WERI-Rb-1 (cell line): ENCODE results near the gene RUSF1.

ENCODE experiments used
- DNase-seq: peaks from one replicate; pipeline ENCODE4 v3.0.0-alpha.2; 2020
- H3K27ac ChIP-seq: fragments of 250-450 bp; sonication (Bioruptor Pico); 2 replicates; pipeline ENCODE4 v1.5.1; 2020; ENCODE audit warnings: mild to moderate bottlenecking, moderate library complexity
- H3K27me3 ChIP-seq: fragments of 250-450 bp; sonication (Bioruptor Pico); 2 replicates; pipeline ENCODE4 v1.5.1; 2021; ENCODE audit warnings: mild to moderate bottlenecking, low read depth, moderate library complexity; ENCODE audit not compliant: insufficient read depth, severe bottlenecking
- H3K36me3 ChIP-seq: fragments of 250-450 bp; sonication (Bioruptor Pico); 2 replicates; pipeline ENCODE4 v1.5.1; 2020; ENCODE audit warnings: mild to moderate bottlenecking, moderate library complexity
- H3K4me3 ChIP-seq: 2 replicates; pipeline ENCODE4 v1.5.1; 2011; ENCODE audit warnings: low read depth, mild to moderate bottlenecking, control low read depth, low read length
- H3K9me3 ChIP-seq: fragments of 250-450 bp; sonication (Bioruptor Pico); 2 replicates; pipeline ENCODE4 v1.5.1; 2021; ENCODE audit warnings: mild to moderate bottlenecking, moderate library complexity; ENCODE audit not compliant: severe bottlenecking
- TF ChIP-seq, protein P1 (sequence below): IDR thresholded peaks from 2 replicates; pipeline ENCODE4 v1.5.1; 2011; ENCODE audit warnings: low read depth, mild to moderate bottlenecking, control low read depth, inconsistent platforms, low read length

RUSF1 gene

DNA sequence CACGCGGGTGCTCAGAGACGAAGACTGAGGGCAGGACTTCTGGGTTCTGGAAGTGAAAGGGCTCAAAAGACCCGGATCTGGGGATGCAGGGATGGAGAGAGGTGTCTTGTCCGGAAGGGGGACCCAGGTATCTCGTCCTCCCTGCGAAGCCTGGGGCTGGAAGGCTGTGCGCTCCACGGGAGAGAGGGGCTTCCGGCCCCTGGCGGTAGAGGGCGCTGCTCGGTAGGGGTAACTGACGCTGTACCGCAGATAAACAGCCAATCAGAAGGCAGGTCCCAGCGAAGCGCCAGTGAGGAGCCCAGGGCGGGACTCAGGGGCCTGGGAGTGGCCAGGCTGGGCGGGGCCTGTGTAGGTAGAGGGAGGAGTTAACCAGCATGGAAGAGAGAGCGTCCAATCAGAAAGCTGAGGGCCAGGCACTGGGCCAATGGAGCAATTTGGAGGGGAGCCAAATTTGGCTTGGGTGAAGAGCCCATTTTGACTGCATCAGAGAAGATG is 35.4 kb downstream of the RUSF1 start:
- H3K27ac ChIP-seq = no peak overlapping the region; the same call in 1 of the 2 replicates
- H3K36me3 ChIP-seq = peaks cover 3% of the 10 kb centered on the region; the same call in 1 of the 2 replicates
- H3K27me3 ChIP-seq = no peaks in the 10 kb centered on the region
- DNase-seq = peak; percentile 58
- H3K9me3 ChIP-seq = no peaks in the 10 kb centered on the region
- H3K4me3 ChIP-seq = peak overlapping the region; percentile 66
- TF ChIP-seq, protein P1, sequence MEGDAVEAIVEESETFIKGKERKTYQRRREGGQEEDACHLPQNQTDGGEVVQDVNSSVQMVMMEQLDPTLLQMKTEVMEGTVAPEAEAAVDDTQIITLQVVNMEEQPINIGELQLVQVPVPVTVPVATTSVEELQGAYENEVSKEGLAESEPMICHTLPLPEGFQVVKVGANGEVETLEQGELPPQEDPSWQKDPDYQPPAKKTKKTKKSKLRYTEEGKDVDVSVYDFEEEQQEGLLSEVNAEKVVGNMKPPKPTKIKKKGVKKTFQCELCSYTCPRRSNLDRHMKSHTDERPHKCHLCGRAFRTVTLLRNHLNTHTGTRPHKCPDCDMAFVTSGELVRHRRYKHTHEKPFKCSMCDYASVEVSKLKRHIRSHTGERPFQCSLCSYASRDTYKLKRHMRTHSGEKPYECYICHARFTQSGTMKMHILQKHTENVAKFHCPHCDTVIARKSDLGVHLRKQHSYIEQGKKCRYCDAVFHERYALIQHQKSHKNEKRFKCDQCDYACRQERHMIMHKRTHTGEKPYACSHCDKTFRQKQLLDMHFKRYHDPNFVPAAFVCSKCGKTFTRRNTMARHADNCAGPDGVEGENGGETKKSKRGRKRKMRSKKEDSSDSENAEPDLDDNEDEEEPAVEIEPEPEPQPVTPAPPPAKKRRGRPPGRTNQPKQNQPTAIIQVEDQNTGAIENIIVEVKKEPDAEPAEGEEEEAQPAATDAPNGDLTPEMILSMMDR = 0 out of 2 replicates have a peak, but pooled peaks have one; percentile 10

DNA sequence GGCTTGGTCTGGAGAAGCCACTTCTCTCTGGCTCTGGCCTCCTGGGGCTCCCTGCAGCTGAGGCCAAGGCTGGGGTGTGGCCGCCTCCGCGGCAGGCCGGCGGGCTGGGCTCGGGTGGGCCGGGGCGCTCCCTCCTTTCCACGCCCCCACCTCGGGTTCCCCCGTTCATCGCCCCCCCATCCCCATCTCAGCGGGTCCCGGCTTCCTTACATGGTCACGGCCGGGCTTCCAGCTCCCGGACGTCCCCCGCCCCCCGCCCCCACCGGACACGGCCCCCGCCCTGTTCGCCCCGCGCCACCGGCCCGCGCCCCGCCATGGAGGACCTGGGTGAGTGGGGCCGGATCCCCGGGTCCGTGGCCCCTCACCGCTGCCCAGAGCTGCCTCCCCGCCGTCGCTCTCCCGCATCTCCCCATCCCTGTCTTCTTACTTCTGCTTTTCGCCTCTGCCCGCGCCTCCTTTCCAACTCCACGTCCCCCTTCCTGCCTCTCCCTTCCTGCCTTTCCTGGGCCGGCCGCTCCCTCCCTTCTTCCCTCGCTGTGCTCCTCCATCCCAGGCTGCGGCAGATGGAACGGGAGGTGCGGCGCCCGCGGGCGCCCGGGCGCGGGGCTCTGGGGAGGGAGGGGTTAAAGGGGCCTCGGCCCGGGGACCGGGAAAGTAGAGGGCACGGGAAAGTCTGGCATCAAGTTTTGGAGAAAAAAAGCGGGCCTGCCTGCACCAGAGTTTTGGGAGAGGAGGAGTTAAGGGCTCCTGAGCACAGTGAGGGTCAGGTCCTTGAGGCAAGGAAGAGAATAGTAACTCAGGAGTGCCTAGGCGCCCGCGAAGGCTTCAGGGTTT is 36.1 kb downstream of the RUSF1 start, which contains the start of gene TGFB1I1:
TGFB1I1 (plus strand) TSS at position 278 of the 834 bp plus-strand sequence; CDS start at position 315, 37 bp downstream.
- H3K4me3 ChIP-seq = peak within 1 kb of the TSS; percentile 66
- peak; percentile 54 for DNase-seq
- H3K27me3 ChIP-seq = no peaks in the 10 kb centered on the region
- peaks cover 3% of the 10 kb centered on the region for H3K36me3 ChIP-seq
- TF ChIP-seq, protein P1 = no peak
- peak within 1 kb of the TSS; percentile 56 for H3K27ac ChIP-seq
- H3K9me3 ChIP-seq = no peaks in the 10 kb centered on the region

DNA sequence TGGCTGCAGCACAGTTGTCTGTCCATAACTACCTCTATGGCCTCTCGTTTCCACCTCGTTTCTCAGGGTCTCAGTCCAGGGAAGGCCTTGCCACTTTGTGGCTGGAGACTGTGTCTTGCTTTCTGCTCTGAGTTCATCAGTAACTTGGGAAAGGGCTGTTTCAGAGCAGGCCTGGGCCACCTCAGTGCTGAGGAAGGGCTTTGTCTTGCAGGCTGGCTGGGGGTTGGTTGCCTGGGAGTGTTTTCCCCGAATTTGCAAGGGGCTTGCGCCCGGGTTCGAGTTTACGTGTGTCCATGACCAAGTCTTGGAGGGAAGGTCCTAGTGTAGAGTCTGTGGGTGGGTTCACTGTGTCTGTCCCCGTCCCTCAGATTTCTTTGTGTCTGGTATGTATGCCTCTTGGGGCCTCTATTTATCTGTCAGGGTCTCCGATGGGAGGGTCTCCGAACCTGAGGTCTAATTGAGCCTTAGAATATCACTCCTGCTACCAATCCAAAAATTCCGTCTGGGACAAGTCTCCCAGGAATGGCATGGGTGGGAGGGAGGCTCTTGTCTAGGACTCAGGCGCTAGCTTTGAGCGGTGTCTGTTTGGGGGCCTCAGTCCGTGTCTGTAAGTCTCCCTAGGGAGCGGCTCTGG is 36.8 kb downstream of the RUSF1 start:
- Histone ChIP-seq H3K27ac (no peak overlapping the region; the same call in 1 of the 2 replicates), H3K4me3 (peak overlapping the region; percentile 66), H3K9me3 (no peaks in the 10 kb centered on the region), H3K36me3 (peaks cover 3% of the 10 kb centered on the region), H3K27me3 (no peaks in the 10 kb centered on the region)
- TF ChIP-seq, protein P1 = no peak
- DNase-seq = no peak

DNA sequence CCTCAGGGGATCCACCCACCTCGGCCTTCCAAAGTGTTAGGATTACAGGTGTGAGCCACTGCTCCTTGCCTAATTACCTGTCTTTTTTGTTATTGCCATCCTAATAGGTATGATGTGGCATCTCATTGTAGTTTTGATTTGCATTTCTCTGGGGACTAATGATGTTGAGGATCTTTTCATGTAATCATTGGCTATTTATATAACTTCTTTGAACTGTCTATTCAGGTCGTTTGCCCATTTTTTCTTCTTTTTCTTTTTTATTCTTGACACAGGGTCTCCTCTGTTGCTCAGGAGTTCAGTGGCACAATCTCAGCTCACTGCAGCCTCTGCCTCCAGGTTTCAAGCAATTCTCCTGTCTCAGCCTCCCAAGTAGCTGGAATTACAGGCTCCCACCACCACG is 37.6 kb downstream of the RUSF1 start:
- Histone ChIP-seq H3K27ac (no peak overlapping the region), H3K36me3 (peaks cover 5% of the 10 kb centered on the region), H3K27me3 (no peaks in the 10 kb centered on the region), H3K4me3 (no peak overlapping the region), H3K9me3 (no peaks in the 10 kb centered on the region)
- TF ChIP-seq, protein P1 = no peak
- no peak for DNase-seq

DNA sequence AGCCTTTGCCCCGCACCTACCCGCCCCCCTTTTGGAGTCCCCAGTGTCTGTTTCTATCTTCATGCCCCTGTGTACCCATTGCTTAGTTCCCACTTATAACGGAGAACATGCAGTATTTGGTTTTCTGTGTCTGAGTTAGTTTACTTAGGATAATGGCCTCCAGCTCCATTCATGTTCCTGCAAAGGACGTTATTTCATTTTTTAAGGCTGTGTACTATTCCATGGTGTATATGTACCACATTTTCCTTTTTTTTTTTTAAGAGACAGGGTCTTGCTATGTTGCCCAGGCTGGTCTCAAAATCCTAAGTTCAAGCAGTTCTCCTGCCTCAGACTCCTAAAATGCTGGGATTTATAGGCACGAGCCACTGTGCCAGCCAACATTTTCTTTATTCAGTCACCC is 40.3 kb downstream of the RUSF1 start:
- Histone ChIP-seq H3K9me3 (no peaks in the 10 kb centered on the region), H3K27ac (no peak overlapping the region), H3K4me3 (no peak overlapping the region), H3K27me3 (no peaks in the 10 kb centered on the region), H3K36me3 (peaks cover 9% of the 10 kb centered on the region)
- DNase-seq = no peak
- TF ChIP-seq, protein P1 = no peak
